WTC11 (cell line): Measurements from ENCODE around the gene HECTD3.

Source experiments
- CREM ChIP-seq: sonication (generic); formaldehyde crosslinking; IDR thresholded peaks from 2 replicates; pipeline ENCODE4 v1.8.1; 2022; ENCODE audit warnings: mild to moderate bottlenecking, missing genetic modification reagents, moderate library complexity
- E2F4 ChIP-seq: sonication (generic); formaldehyde crosslinking; IDR thresholded peaks from 2 replicates; pipeline ENCODE4 v1.8.1; 2022; ENCODE audit warnings: low read depth, mild to moderate bottlenecking, moderate library complexity, missing genetic modification reagents, borderline replicate concordance
- E2F5 ChIP-seq: sonication (generic); formaldehyde crosslinking; IDR thresholded peaks from 2 replicates; pipeline ENCODE4 v1.8.1; 2022; ENCODE audit warnings: mild to moderate bottlenecking, moderate library complexity, missing genetic modification reagents
- EMX1 ChIP-seq: fragments of 250-450 bp; sonication (Bioruptor Pico); IDR thresholded peaks from 2 replicates; pipeline ENCODE4 v1.8.0; 2021; ENCODE audit warnings: mild to moderate bottlenecking
- GRHL2 ChIP-seq: fragments of 250-450 bp; sonication (Bioruptor Pico); IDR thresholded peaks from 2 replicates; pipeline ENCODE4 v1.8.0; 2022; ENCODE audit warnings: mild to moderate bottlenecking, moderate library complexity; ENCODE audit not compliant: insufficient replicate concordance, severe bottlenecking
- KAT7 ChIP-seq: sonication (generic); formaldehyde crosslinking; IDR thresholded peaks from 2 replicates; pipeline ENCODE4 v1.8.1; 2023; ENCODE audit warnings: missing genetic modification reagents, mild to moderate bottlenecking, borderline replicate concordance
- MAX ChIP-seq: sonication (generic); formaldehyde crosslinking; IDR thresholded peaks from 2 replicates; pipeline ENCODE4 v1.8.0; 2022; ENCODE audit warnings: mild to moderate bottlenecking, missing genetic modification reagents
- MYBL2 ChIP-seq: sonication (generic); formaldehyde crosslinking; IDR thresholded peaks from 2 replicates; pipeline ENCODE4 v1.8.1; 2023; ENCODE audit warnings: mild to moderate bottlenecking, moderate library complexity, missing genetic modification reagents
- PRRX2 ChIP-seq: fragments of 250-450 bp; sonication (Bioruptor Pico); IDR thresholded peaks from 2 replicates; pipeline ENCODE4 v1.8.0; 2021; ENCODE audit warnings: mild to moderate bottlenecking
- SP1 ChIP-seq: sonication (generic); formaldehyde crosslinking; conservative IDR thresholded peaks from 2 replicates; pipeline ENCODE4 v1.8.1; 2022; ENCODE audit warnings: missing genetic modification reagents
- ZNF423 ChIP-seq: fragments of 250-450 bp; sonication (Bioruptor Pico); IDR thresholded peaks from 2 replicates; pipeline ENCODE4 v2.1.2; 2022; ENCODE audit warnings: mild to moderate bottlenecking, moderate library complexity
- TF ChIP-seq, protein P1 (sequence below): fragments of 200-600 bp; IDR thresholded peaks from 2 replicates; pipeline ENCODE4 v1.8.0; 2022; ENCODE audit warnings: antibody characterized with exemption
- TF ChIP-seq, protein P2 (sequence below): sonication (generic); formaldehyde crosslinking; IDR thresholded peaks from 2 replicates; pipeline ENCODE4 v1.8.0; 2022; ENCODE audit warnings: mild to moderate bottlenecking, missing genetic modification reagents

DNA sequence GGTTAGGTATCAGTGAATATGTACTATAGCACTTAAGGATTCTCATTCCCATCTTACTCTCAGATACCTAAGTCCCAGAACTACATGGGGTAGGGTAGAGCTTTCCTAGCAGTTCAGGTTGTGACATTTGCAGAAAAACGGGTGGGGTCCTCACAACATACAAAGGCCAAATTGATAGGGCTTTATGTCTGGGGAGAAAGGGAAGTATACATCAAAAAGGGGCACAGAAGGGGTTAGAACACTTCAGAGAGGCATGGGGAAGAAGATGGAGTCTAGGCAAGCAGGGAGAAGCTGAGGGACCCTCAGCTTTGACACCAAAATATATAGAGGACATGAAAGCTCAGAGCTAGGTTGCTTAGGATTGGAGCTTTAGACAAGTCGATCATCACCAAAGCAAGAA lies 4.6 kb upstream of the HECTD3 start:
- TF ChIP-seq, protein P1, sequence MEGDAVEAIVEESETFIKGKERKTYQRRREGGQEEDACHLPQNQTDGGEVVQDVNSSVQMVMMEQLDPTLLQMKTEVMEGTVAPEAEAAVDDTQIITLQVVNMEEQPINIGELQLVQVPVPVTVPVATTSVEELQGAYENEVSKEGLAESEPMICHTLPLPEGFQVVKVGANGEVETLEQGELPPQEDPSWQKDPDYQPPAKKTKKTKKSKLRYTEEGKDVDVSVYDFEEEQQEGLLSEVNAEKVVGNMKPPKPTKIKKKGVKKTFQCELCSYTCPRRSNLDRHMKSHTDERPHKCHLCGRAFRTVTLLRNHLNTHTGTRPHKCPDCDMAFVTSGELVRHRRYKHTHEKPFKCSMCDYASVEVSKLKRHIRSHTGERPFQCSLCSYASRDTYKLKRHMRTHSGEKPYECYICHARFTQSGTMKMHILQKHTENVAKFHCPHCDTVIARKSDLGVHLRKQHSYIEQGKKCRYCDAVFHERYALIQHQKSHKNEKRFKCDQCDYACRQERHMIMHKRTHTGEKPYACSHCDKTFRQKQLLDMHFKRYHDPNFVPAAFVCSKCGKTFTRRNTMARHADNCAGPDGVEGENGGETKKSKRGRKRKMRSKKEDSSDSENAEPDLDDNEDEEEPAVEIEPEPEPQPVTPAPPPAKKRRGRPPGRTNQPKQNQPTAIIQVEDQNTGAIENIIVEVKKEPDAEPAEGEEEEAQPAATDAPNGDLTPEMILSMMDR: no peak
- no peak for TF ChIP-seq E2F5 (CRISPR knock-in tag)
- no peak for TF ChIP-seq ZNF423 (CRISPR knock-in tag)
- TF ChIP-seq CREM: no peak
- TF ChIP-seq MAX (CRISPR knock-in tag): no peak
- no peak for TF ChIP-seq PRRX2 (CRISPR knock-in tag)
- TF ChIP-seq GRHL2 (CRISPR knock-in tag): no peak
- no peak for TF ChIP-seq SP1 (CRISPR knock-in tag)
- no peak for TF ChIP-seq EMX1 (CRISPR knock-in tag)
- no peak for TF ChIP-seq MYBL2 (CRISPR knock-in tag)
- no peak for TF ChIP-seq E2F4
- no peak for TF ChIP-seq KAT7 (CRISPR knock-in tag)
- TF ChIP-seq, protein P2, sequence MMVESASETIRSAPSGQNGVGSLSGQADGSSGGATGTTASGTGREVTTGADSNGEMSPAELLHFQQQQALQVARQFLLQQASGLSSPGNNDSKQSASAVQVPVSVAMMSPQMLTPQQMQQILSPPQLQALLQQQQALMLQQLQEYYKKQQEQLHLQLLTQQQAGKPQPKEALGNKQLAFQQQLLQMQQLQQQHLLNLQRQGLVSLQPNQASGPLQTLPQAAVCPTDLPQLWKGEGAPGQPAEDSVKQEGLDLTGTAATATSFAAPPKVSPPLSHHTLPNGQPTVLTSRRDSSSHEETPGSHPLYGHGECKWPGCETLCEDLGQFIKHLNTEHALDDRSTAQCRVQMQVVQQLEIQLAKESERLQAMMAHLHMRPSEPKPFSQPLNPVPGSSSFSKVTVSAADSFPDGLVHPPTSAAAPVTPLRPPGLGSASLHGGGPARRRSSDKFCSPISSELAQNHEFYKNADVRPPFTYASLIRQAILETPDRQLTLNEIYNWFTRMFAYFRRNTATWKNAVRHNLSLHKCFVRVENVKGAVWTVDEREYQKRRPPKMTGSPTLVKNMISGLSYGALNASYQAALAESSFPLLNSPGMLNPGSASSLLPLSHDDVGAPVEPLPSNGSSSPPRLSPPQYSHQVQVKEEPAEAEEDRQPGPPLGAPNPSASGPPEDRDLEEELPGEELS: no peak
